Measurements from ENCODE around the gene JARID2.

JARID2 gene

DNA sequence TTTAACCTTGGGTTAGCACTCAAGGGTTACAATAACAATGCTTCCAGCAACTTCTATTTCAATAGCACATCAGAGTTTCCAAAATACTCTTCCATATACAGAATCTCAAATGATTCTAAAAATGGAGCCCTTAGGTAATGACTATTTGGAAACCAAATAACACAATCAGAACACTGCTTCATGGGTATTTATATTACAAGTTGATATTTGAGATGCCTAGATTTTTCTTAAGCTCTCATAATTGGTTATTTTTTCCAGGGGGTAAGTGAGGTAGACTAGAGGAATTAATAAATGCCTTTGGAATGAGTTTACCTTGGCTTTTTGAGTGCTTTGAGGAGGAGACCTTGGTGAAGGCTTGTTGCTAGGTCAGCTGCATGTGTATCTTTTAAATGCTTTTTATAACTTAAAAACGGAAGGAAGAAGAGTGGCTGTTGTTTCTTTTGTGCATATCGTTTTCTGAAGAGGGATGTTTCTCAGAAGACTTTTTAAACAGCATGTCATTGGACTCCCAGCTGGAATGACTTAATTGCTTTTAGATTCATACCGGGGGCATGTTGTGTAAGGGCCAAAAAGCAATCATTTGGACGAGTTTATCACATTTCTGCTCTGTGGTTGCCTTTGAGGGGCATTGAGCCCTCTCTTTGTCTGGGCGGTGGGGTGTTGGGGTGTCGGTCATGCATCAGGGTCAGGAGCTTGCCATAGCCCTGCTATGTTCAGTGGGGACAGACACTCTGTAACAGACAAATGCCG is 230.9 kb downstream of the JARID2 start:
- DNase-seq: peak; percentile 24

DNA sequence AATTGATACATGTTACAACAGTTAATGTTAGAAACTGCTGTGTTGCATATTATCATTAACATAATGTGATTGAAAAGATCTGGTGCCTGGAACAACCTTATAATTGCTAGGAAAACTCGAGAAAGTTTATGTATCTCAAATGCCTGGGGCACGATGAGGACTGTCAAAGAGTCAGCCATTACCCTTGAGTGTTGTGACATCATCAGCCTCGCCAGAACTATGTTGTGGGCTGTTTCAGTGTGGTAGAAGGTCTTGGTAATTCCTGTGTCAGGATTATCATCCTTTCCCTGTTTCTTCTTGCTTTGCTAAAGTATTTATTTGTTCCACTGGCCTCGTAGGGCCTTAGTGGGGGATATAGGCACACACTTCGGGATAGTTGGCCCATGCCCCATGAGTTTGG is 231.9 kb downstream of the JARID2 start:
- DNase-seq: no peak

- DNase-seq: peak; percentile 18
Observed at GRCh38 chr6:15479761-15480160, 233.9 kb downstream of the JARID2 start.

- DNase-seq: no peak
Observed at GRCh38 chr6:15480525-15480924, 234.7 kb downstream of the JARID2 start.

DNA sequence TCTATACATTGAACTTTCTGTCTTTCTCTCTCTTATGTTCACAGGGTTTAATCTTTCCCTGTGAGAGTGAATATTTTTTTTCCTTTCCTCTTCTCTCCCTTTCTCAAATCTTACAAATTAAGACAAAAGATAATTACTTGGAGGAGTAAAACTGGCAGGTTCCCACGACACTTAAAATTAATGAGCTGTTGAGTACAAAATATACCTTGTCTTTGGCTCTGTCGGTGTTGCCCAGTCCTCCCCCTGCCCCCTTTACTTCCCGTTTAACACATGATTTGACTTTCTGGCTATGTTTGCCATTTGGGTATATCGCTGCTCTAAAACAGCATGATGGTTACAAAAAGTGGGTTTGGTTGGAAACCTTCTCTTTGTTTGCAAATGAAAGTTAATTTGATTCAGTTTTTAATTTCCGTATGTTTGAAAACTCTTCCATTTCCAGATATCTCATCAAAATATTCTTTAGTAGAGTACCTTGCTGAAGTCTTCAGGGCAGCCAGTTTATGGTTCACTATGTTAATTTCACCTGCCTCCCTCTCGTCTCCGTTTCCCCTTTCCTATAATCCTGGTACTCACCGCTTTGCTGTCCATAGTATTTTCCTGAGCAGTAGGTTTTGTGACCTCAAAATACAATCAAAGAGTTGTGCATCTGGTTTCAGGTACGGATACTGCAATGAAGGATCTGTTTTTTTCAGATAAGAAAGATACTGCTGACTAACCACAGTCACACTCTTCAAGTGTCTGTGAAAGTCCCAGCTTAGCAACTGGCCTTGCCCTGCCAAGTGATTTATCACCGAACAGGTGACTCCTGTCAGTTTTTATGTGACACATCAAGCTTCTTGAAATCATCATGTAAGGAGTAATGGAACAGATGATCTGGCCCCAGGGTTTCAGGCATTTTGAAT is 235.8 kb downstream of the JARID2 start:
- no peak for DNase-seq

- DNase-seq: no peak
Observed at GRCh38 chr6:15483060-15483459, 237.2 kb downstream of the JARID2 start.

DNA sequence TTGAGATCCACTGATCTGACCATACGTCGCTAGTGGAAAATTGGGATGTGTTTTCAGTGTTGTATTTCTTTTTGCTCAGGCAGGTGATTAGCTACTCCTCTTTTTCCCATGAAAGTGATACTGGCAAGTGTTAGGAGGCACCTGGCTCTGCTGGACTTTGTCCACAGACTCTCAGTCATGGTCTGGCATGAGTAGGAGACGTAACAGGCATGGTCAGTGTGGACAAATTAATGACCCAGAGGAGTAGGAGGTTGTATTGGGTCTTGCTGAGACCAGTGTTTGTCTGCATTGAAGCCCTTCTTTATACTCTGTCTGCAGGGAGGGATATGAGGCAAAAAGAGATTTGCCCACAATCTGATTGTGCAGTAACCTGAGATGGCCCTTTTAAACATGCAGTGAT is 238.3 kb downstream of the JARID2 start:
- no peak for DNase-seq

DNA sequence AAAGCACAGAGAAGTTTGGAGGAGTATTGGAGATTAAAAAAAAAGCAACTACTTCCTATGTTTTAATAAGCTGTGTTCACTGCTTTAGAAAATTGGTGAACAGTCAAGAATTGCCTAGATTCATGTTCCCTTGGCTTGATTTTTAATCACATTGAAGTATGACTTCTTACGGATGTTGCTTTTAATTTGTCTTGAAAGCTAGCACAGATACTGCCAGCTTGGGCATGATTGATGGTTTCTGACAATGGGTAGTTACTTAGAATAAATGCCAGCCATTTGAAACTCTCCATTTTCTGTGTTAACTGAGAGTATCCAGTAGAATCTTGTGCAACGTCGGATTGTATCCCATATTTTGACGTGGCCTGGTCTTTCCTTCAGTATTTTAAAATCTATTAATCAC is 239.0 kb downstream of the JARID2 start:
- DNase-seq: no peak

GRCh38 chr6:15485936-15486335 is 240.1 kb downstream of the JARID2 start:
- no peak for DNase-seq

DNA sequence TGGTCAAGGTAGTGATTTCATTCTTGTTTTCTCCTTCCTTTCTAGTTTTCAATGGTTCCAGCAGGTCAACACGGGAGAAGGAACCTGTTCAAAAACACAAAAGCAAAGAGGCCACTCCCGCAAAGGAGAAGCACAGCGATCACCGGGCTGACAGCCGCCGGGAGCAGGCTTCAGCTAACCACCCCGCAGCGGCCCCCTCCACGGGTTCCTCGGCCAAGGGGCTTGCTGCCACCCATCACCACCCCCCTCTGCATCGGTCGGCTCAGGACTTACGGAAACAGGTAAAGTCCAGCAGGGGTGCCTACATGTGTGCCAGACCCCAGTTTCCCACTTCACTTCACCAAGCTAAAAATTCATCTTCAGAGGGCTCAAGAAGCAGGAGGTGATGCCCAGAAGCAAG is 241.4 kb downstream of the JARID2 start:
- no peak for DNase-seq

DNA sequence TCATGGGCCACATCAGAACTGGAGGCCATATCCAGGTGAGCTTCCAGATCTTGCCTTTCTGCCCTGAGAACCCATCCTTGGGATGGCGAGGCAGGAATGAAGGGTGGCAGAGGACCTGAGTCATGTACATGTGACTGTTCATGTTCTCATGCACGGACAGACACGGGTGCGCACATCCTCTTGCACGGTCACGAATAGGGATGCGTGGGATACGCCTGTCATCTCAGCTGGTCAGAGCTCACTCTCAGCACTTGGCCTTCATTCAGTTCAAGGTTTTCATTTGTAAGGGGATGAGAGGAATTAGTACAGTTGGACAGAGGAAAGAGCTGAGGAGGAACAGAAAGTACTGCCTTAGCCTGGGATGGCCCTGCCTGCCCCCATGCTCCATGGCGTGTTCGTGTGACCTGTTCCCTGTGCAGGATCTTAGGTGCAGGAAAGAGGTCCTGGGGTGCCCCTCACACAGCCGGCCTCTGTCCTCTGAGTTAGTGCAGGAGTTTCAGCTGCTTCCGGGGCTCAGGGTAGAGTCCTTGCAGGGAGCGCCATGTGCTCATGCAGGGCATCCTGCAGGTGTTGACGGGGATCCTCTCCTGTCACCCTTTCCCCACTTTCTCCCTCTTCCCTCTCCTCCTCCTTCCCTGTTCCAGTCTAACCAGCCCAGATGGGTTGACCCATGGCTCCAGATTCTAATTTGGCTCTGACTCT is 243.5 kb downstream of the JARID2 start:
- no peak for DNase-seq

- DNase-seq: no peak
Observed at GRCh38 chr6:15490242-15491100, 244.6 kb downstream of the JARID2 start.

GRCh38 chr6:15491255-15491985 is 245.6 kb downstream of the JARID2 start:
- DNase-seq: peak; percentile 76

GRCh38 chr6:15491986-15492269 is 246.1 kb downstream of the JARID2 start:
- DNase-seq: no peak

- DNase-seq: peak; percentile 80
Observed at GRCh38 chr6:15493437-15494168, 247.7 kb downstream of the JARID2 start.

GRCh38 chr6:15495375-15495901 is 249.6 kb downstream of the JARID2 start:
- DNase-seq: peak; percentile 28

DNA sequence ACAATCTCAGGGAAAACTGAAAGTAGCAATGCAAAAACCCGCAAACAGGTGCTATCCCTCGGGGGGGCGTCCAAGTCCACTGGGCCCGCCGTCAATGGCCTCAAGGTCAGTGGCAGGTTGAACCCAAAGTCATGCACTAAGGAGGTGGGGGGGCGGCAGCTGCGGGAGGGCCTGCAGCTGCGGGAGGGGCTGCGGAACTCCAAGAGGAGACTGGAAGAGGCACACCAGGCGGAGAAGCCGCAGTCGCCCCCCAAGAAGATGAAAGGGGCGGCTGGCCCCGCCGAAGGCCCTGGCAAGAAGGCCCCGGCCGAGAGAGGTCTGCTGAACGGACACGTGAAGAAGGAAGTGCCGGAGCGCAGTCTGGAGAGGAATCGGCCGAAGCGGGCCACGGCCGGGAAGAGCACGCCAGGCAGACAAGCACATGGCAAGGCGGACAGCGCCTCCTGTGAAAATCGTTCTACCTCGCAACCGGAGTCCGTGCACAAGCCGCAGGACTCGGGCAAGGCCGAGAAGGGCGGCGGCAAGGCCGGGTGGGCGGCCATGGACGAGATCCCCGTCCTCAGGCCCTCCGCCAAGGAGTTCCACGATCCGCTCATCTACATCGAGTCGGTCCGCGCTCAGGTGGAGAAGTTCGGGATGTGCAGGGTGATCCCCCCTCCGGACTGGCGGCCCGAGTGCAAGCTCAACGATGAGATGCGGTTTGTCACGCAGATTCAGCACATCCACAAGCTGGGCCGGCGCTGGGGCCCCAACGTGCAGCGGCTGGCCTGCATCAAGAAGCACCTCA is 250.7 kb downstream of the JARID2 start:
- DNase-seq: no peak

DNA sequence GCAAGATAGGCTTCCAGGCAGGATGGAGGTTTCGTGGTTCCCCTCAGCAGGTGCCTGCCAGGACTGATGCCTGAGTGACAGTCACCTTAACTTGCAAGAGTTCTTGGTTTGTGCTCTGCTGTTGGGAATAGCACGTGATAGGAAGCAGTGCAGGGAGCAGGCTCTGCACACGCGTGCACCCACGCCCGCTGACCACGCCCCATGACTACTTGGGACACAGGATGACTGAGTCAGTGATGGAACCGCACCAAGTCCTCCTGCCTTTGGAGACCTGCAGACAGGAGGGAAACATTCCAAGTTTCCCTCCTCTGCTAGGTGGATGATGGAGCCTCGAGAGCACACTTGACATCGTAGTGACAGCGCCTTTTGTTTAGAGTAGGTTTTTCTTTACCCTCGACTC is 252.8 kb downstream of the JARID2 start:
- no peak for DNase-seq

DNA sequence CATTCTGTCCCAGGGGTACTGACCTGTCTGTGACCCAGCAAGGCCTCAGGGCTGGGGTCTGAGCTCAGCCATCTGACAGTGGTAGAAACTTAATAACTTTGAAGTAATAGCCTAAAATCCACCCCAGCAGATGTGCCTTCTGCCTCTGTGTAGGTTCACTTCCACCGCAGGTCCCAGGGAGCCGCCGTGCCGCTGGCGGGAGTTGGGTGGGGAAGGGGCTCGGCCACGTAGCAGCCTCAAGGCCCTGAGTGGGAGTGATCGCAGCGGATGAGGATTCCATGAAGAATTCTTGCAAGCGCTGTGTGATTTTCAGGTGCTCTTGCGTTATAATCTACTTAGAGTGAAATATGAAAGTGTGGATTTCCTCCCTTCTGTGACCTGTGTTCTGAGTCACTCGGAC is 253.3 kb downstream of the JARID2 start:
- DNase-seq: no peak

DNA sequence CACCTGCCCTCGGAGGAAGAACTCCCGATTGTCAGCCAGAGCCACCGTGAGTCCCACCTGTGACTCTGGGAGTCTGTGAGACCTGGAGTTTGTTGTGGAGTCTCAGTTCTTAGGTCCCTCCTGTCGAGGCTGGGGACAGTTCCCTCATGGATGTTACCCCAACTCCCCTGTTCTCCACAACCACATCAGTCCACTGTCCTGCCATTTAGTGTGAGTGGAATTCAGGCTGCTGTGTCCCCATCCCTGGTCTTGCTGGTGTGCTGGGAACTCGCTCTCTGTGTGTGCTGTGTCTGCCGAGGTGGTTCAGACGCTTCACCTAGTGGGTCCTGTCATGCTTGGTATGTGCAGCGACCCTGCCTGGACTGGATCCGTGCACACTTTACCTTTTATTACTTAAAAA is 253.7 kb downstream of the JARID2 start:
- no peak for DNase-seq

Data from fibroblast of upper back skin (primary cell).